ENCODE measurements around the gene ONECUT1. TPM values are rescaled to one million over a fixed set of nuclear protein-coding genes. Genes with fewer than 3 reads are reported as not detected.

The ONECUT1 gene
- total RNA-seq, 1 experiment from 2014 or later: 35.9 TPM

GRCh38 chr15:52749258-52749657, 40.9 kb downstream of the ONECUT1 start (continued):
- no peak for TF ChIP-seq HMGXB4 (CRISPR knock-in tag; IDR thresholded peaks at IDR 0.05)
- TF ChIP-seq ZNF396 (CRISPR knock-in tag; IDR thresholded peaks at IDR 0.05; ENCODE audit: borderline replicate concordance): no peak
- TF ChIP-seq MXD4 (CRISPR knock-in tag; IDR thresholded peaks at IDR 0.05; ENCODE audit: borderline replicate concordance): no peak

GRCh38 chr15:52746162-52746757, 43.9 kb downstream of the ONECUT1 start:
- peaks cover 11% of the 10 kb centered on the region for H3K36me3 Mint-ChIP-seq
- no peak overlapping the region for H3K27ac Mint-ChIP-seq
- 0 out of 2 replicates have a peak, but pooled peaks have one; percentile 0 for TF ChIP-seq MAX (CRISPR knock-in tag; IDR thresholded peaks at IDR 0.05)
- TF ChIP-seq IRF1 (CRISPR knock-in tag; IDR thresholded peaks at IDR 0.05): no peak
- no peak for TF ChIP-seq ATF6 (CRISPR knock-in tag; IDR thresholded peaks at IDR 0.05)
- peak overlapping the region; percentile 58 for H3K4me3 Mint-ChIP-seq
- POLR2A ChIA-PET: interaction anchor here (0.6 to 1.4 kb wide), 4 partner anchors 37 to 484 kb away, joined by 3 to 4 read pairs (median 3); partner anchors contain the start of gene ATOSA
- H3K27me3 Mint-ChIP-seq (ENCODE audit: low read depth): no peaks in the 10 kb centered on the region
- CTCF ChIA-PET: interaction anchor here (1.2 to 1.5 kb wide), 2 partner anchors 11 to 19 kb away, joined by 3 to 4 read pairs; no protein-coding TSS in a partner anchor
- ATAC-seq (peak; percentile 4), DNase-seq (ENCODE audit: low spot score) (no peak)
- peaks cover 54% of the 10 kb centered on the region for H3K4me1 Mint-ChIP-seq
- H3K9me3 Mint-ChIP-seq: peaks cover 7% of the 10 kb centered on the region

GRCh38 chr15:52745326-52746161, 44.6 kb downstream of the ONECUT1 start:
- no peak overlapping the region for H3K27ac Mint-ChIP-seq
- no peaks in the 10 kb centered on the region for H3K27me3 Mint-ChIP-seq (ENCODE audit: low read depth)
- ChIA-PET POLR2A (interaction anchor here (0.6 to 1.4 kb wide), 5 partner anchors 38 to 483 kb away, joined by 3 to 4 read pairs (median 3); partner anchors contain the start of gene ATOSA), CTCF (interaction anchor here (0.9 to 1.5 kb wide), 5 partner anchors 10 to 53 kb away, joined by 3 to 4 read pairs (median 3); no protein-coding TSS in a partner anchor)
- H3K36me3 Mint-ChIP-seq: peaks cover 12% of the 10 kb centered on the region
- DNase-seq (ENCODE audit: low spot score) (peak; percentile 78), ATAC-seq (peak; percentile 95)
- peaks cover 10% of the 10 kb centered on the region for H3K9me3 Mint-ChIP-seq
- H3K4me1 Mint-ChIP-seq: peaks cover 47% of the 10 kb centered on the region
- peak overlapping the region; percentile 58 for H3K4me3 Mint-ChIP-seq
- no peak for TF ChIP-seq ELF4 (CRISPR knock-in tag; IDR thresholded peaks at IDR 0.05; ENCODE audit: low read depth)
- TF ChIP-seq TCF7 (CRISPR knock-in tag; IDR thresholded peaks at IDR 0.05; ENCODE audit: low read depth): no peak
- TF ChIP-seq PRDM15 (CRISPR knock-in tag; IDR thresholded peaks at IDR 0.05): no peak
- TF ChIP-seq NR3C1 (CRISPR knock-in tag; conservative IDR thresholded peaks at IDR 0.05; ENCODE audit: low read depth): no peak
- no peak for TF ChIP-seq ZNF512 (CRISPR knock-in tag; IDR thresholded peaks at IDR 0.05; ENCODE audit: borderline replicate concordance)
- TF ChIP-seq ZNF138 (CRISPR knock-in tag; conservative IDR thresholded peaks at IDR 0.05): no peak
- TF ChIP-seq ESRRA (CRISPR knock-in tag; IDR thresholded peaks at IDR 0.05; ENCODE audit: borderline replicate concordance): no peak
- no peak for TF ChIP-seq JAZF1 (CRISPR knock-in tag; IDR thresholded peaks at IDR 0.05)
- no peak for TF ChIP-seq PREB (CRISPR knock-in tag; IDR thresholded peaks at IDR 0.05; ENCODE audit: borderline replicate concordance)
- no peak for TF ChIP-seq RELA (CRISPR knock-in tag; IDR thresholded peaks at IDR 0.05; ENCODE audit: borderline replicate concordance)
- no peak for TF ChIP-seq CDX4 (CRISPR knock-in tag; IDR thresholded peaks at IDR 0.05; ENCODE audit: borderline replicate concordance)
